H1 (cell line): ENCODE data around the gene UBE4A. TPM values are rescaled to one million over a fixed set of nuclear protein-coding genes. Genes with fewer than 3 reads are reported as not detected.

Experiments
- CTCF ChIA-PET: fragments of 300-600 bp; sonication (Branson Sonifier 250); formaldehyde crosslinking; loops from one replicate; lab custom pipeline; 2021; ENCODE audit not compliant: partially characterized antibody; lab: Charles Lee
- POLR2A ChIA-PET: fragments of 300-600 bp; sonication (Branson Sonifier 250); formaldehyde crosslinking; loops from one replicate; lab custom pipeline; 2021; ENCODE audit warnings: inconsistent platforms; ENCODE audit not compliant: partially characterized antibody; lab: Charles Lee
- DNase-seq, 2 experiments: peaks; one replicate each; pipeline versions ENCODE4 v3.0.0 to v3.0.0-alpha.2; 2010 to 2022; ENCODE audit warnings: low spot score in 2 of 2, low read depth in 1 of 2, mixed read lengths in 1 of 2
- FAIRE-seq: peaks from 2 replicates; lab custom pipeline; 2011; peaks lifted over from hg19 to GRCh38; lab: Jason Lieb, UNC
- H2AFZ ChIP-seq: 2 replicates; pipeline ENCODE4 v1.8.1; 2012; ENCODE audit warnings: low read length, inconsistent platforms
- H2AK5ac ChIP-seq: 2 replicates; pipeline ENCODE4 v1.6.1; 2013; ENCODE audit warnings: low read depth, low read length
- H2BK120ac ChIP-seq: replicated peaks from 2 replicates; pipeline ENCODE3; 2013; ENCODE audit warnings: low read depth, low read length, inconsistent platforms
- H2BK12ac ChIP-seq: 2 replicates; pipeline ENCODE4 v1.6.1; 2013; ENCODE audit warnings: low read depth, low read length
- H2BK15ac ChIP-seq: 2 replicates; pipeline ENCODE4 v1.6.1; 2013; ENCODE audit warnings: low read length
- H2BK20ac ChIP-seq: 2 replicates; pipeline ENCODE4 v1.6.1; 2013; ENCODE audit warnings: low read length
- H2BK5ac ChIP-seq: 2 replicates; pipeline ENCODE4 v1.6.1; 2013; ENCODE audit warnings: low read depth, low read length
- H3K14ac ChIP-seq: 2 replicates; pipeline ENCODE4 v1.6.1; 2013; ENCODE audit warnings: inconsistent platforms; ENCODE audit not compliant: insufficient read length
- H3K18ac ChIP-seq: 2 replicates; pipeline ENCODE4 v1.6.1; 2013; ENCODE audit warnings: low read length; ENCODE audit errors: extremely low read depth
- H3K23ac ChIP-seq: 2 replicates; pipeline ENCODE4 v1.6.1; 2013; ENCODE audit warnings: inconsistent platforms; ENCODE audit not compliant: insufficient read length
- H3K23me2 ChIP-seq: 2 replicates; pipeline ENCODE4 v1.6.1; 2013; ENCODE audit warnings: low read depth, low read length
- H3K27ac ChIP-seq: 2 replicates; pipeline ENCODE4 v1.6.1; 2011; ENCODE audit warnings: low read depth, low read length, inconsistent platforms
- H3K27me3 ChIP-seq, 4 experiments: replicated peaks in 1 of 4; 1 replicate in 1 of 4; 2 replicates in 3 of 4; pipeline versions ENCODE4 v1.6.1 to v1.8.1; 2011 to 2013; ENCODE audit warnings: low read length in 3 of 4, mild to moderate bottlenecking in 3 of 4, inconsistent platforms in 2 of 4, mixed read lengths in 2 of 4, moderate library complexity in 1 of 4; ENCODE audit not compliant: control insufficient read depth in 3 of 4, insufficient read depth in 3 of 4; ENCODE audit errors: extremely low read depth in 1 of 4
- H3K36me3 ChIP-seq, 4 experiments: 2 replicates each; pipeline versions ENCODE4 v1.6.1 to v1.8.1; 2011 to 2013; ENCODE audit warnings: mild to moderate bottlenecking in 4 of 4, low read length in 3 of 4, moderate library complexity in 2 of 4, control low read depth in 1 of 4, inconsistent platforms in 1 of 4; ENCODE audit not compliant: insufficient read depth in 4 of 4, control insufficient read depth in 2 of 4
- H3K4ac ChIP-seq: replicated peaks from 2 replicates; pipeline ENCODE3; 2013; ENCODE audit warnings: low read length, low read depth, mixed read lengths, inconsistent platforms; ENCODE audit not compliant: insufficient read length
- H3K4me1 ChIP-seq, 4 experiments: replicated peaks in 1 of 4; 1 replicate in 1 of 4; 2 replicates in 3 of 4; pipeline versions ENCODE4 v1.6.1 to v1.8.1; 2011 to 2013; ENCODE audit warnings: low read length in 3 of 4, inconsistent platforms in 2 of 4, mixed read lengths in 1 of 4; ENCODE audit not compliant: insufficient read depth in 4 of 4, control insufficient read depth in 3 of 4
- H3K4me2 ChIP-seq, 2 experiments: 2 replicates each; pipeline versions ENCODE4 v1.6.1 to v1.8.1; 2011 to 2013; ENCODE audit warnings: low read depth in 2 of 2, low read length in 2 of 2, control low read depth in 1 of 2, inconsistent platforms in 1 of 2, mild to moderate bottlenecking in 1 of 2; ENCODE audit not compliant: insufficient read depth in 1 of 2
- H3K4me3 ChIP-seq, 4 experiments: fragments of 200-600, 300-600 bp in 1 of 4; sonication (generic), shearing (Covaris generic), sonication (Bioruptor Twin) in 1 of 4; 2 replicates each; pipeline versions ENCODE4 v1.5.1 to v1.8.1; 2011 to 2016; ENCODE audit warnings: low read length in 4 of 4, low read depth in 3 of 4, control low read depth in 2 of 4, inconsistent platforms in 2 of 4, mild to moderate bottlenecking in 2 of 4, mixed read lengths in 1 of 4, moderate library complexity in 1 of 4; ENCODE audit not compliant: insufficient read depth in 2 of 4; ENCODE audit errors: extremely low read depth in 1 of 4
- H3K56ac ChIP-seq: replicated peaks from 2 replicates; pipeline ENCODE3; 2013; ENCODE audit warnings: low read depth, mild to moderate bottlenecking, mixed read lengths, low read length, inconsistent platforms; ENCODE audit not compliant: insufficient read length
- H3K79me1 ChIP-seq: 2 replicates; pipeline ENCODE4 v1.6.1; 2013; ENCODE audit warnings: low read depth, low read length, control low read depth
- H3K79me2 ChIP-seq, 2 experiments: 2 replicates each; pipeline versions ENCODE4 v1.6.1 to v1.8.1; 2012 to 2013; ENCODE audit warnings: low read length in 2 of 2, mild to moderate bottlenecking in 2 of 2, inconsistent platforms in 1 of 2; ENCODE audit not compliant: insufficient read depth in 2 of 2, control insufficient read depth in 1 of 2
- H3K9ac ChIP-seq, 4 experiments: replicated peaks in 1 of 4; 1 replicate in 1 of 4; 2 replicates in 3 of 4; pipeline versions ENCODE4 v1.6.1 to v1.8.1; 2011 to 2013; ENCODE audit warnings: low read depth in 3 of 4, low read length in 3 of 4, control low read depth in 2 of 4, mild to moderate bottlenecking in 2 of 4, moderate library complexity in 2 of 4, inconsistent platforms in 1 of 4; ENCODE audit errors: extremely low read depth in 1 of 4
- H3K9me3 ChIP-seq, 2 experiments: 2 replicates each; pipeline versions ENCODE4 v1.6.1 to v1.8.1; 2012 to 2013; ENCODE audit warnings: mild to moderate bottlenecking in 2 of 2, moderate library complexity in 2 of 2, control low read depth in 1 of 2, inconsistent platforms in 1 of 2, low read depth in 1 of 2, low read length in 1 of 2, mixed read lengths in 1 of 2; ENCODE audit not compliant: insufficient read depth in 2 of 2
- H4K20me1 ChIP-seq, 2 experiments: replicated peaks in 1 of 2; 2 replicates each; pipeline versions ENCODE3 to v1.8.1; 2011 to 2013; ENCODE audit warnings: inconsistent platforms in 2 of 2, low read length in 2 of 2, mild to moderate bottlenecking in 1 of 2; ENCODE audit not compliant: insufficient read depth in 2 of 2, control insufficient read depth in 1 of 2
- H4K5ac ChIP-seq: 2 replicates; pipeline ENCODE4 v1.6.1; 2013; ENCODE audit warnings: low read length, low read depth, mixed read lengths, inconsistent platforms; ENCODE audit not compliant: insufficient read length
- H4K8ac ChIP-seq: 2 replicates; pipeline ENCODE4 v1.8.0; 2013; ENCODE audit warnings: mild to moderate bottlenecking, moderate library complexity, low read length, inconsistent platforms; ENCODE audit not compliant: insufficient read depth; ENCODE audit errors: extremely low read depth
- H4K91ac ChIP-seq: replicated peaks from 2 replicates; pipeline ENCODE3; 2013; ENCODE audit warnings: low read length, mixed read lengths, inconsistent platforms; ENCODE audit not compliant: insufficient read length
- RXRA ChIP-seq: IDR thresholded peaks from 2 replicates; pipeline ENCODE4 v1.6.1; 2011; ENCODE audit warnings: low read depth, mild to moderate bottlenecking, low read length, moderate library complexity; ENCODE audit not compliant: insufficient read depth
- TBP ChIP-seq: IDR thresholded peaks from 2 replicates; pipeline ENCODE4 v1.6.1; 2011; ENCODE audit warnings: low read depth, low read length, improper control_type of control experiment
- WGBS, 2 experiments: shearing (Covaris generic) in 1 of 2; methylation state at CpG; one replicate each; pipeline versions ENCODE4 v1.1.6 to v1.1.7; 2013 to 2015; ENCODE audit warnings: low lambda C conversion rate in 2 of 2, mixed read lengths in 2 of 2, inconsistent platforms in 1 of 2, low coverage in 1 of 2, missing lambda C conversion rate in 1 of 2; ENCODE audit not compliant: insufficient replicate concordance in 2 of 2, insufficient coverage in 1 of 2, insufficient read length in 1 of 2; ENCODE audit errors: extremely low coverage in 1 of 2, missing lambda C conversion rate in 1 of 2; 5-methylcytosine and 5-hydroxymethylcytosine counted together
- polyA plus RNA-seq, 7 experiments: library from polyadenylated mRNA; depleted of rRNA in 3 of 7; stranded (reverse) in 5 of 7; unstranded in 2 of 7; fragments of >200 nt in 5 of 7; fragments of 200-250 nt in 2 of 7; gene quantifications; 1 replicate in 5 of 7; 2 replicates in 1 of 7; 4 replicates in 1 of 7; pipeline versions ENCODE4 v1.2.1 to v1.2.3, GENCODE V29; 2011 to 2013; ENCODE audit warnings: missing spikeins in 2 of 7, mixed read lengths in 2 of 7
- total RNA-seq: library from RNA; stranded (reverse); fragmentation: NEBNext Ultra II Directional; extraction: Animal tissue kit (Norgen Biotek cat#: 25700); gene quantifications from 2 replicates; pipeline ENCODE4 v1.2.1, GENCODE V29; 2021

Gene UBE4A
- total and polyA plus RNA-seq, 2 of the 8 experiments (the other 6 are each of a cell fraction or from before 2014, with no cell fraction given) = 11.3 to 34.5 TPM

GRCh38 chr11:118396097-118396501 is 36.7 kb downstream of the UBE4A start:
- peaks cover 0 to 3% (median 0%) of the 10 kb centered on the region in 4 experiments; a peak in 1 of 7 replicates for H3K4me1 ChIP-seq
- no peak overlapping the region for H2BK20ac ChIP-seq
- ChIA-PET CTCF (no interaction called here), POLR2A (no interaction called here)
- no peak for DNase-seq
- no peak overlapping the region for H3K27ac ChIP-seq
- peaks cover 3% of the 10 kb centered on the region for H3K23me2 ChIP-seq
- H4K91ac ChIP-seq = no peak overlapping the region
- no peaks in the 10 kb centered on the region for H3K27me3 ChIP-seq
- H3K36me3 ChIP-seq = peaks cover 4 to 34% (median 13%) of the 10 kb centered on the region in 4 experiments; a peak in 7 of 8 replicates
- no peak overlapping the region for H2AFZ ChIP-seq
- H3K56ac ChIP-seq = no peak overlapping the region
- H4K20me1 ChIP-seq = no peaks in the 10 kb centered on the region
- H3K79me1 ChIP-seq = no peaks in the 10 kb centered on the region
- H3K9me3 ChIP-seq = no peaks in the 10 kb centered on the region
- H3K4me3 ChIP-seq = no peak overlapping the region
- no peak overlapping the region for H2BK12ac ChIP-seq
- no peak overlapping the region for H4K8ac ChIP-seq
- no peak overlapping the region for H3K9ac ChIP-seq
- no peaks in the 10 kb centered on the region for H3K79me2 ChIP-seq
- H3K23ac ChIP-seq = no peak overlapping the region
- no peak overlapping the region for H3K18ac ChIP-seq
- 93% methylated on average over 6 of the region's 6 CpGs; no CpG with 5 or more reads in 1 of the 2 experiments for WGBS, 2 experiments
- no peak overlapping the region for H3K4me2 ChIP-seq
- H4K5ac ChIP-seq = no peak overlapping the region
- no peak overlapping the region for H3K4ac ChIP-seq
- no peak overlapping the region for H2BK120ac ChIP-seq
- FAIRE-seq = no peak
- H3K14ac ChIP-seq = no peak overlapping the region
- no peak overlapping the region for H2AK5ac ChIP-seq
- H2BK5ac ChIP-seq = no peak overlapping the region
- no peak overlapping the region for H2BK15ac ChIP-seq
- TF ChIP-seq TBP = no peak
- TF ChIP-seq RXRA = no peak
